Stimulated activated CD8-positive, alpha-beta memory T cell treated with anti-CD3 and anti-CD28 coated beads, Interleukin-4, amount 100 ng/mL, for 24 hours (primary cell): ENCODE data around the gene C1orf21.

Source experiments
- DNase-seq: peaks from one replicate; pipeline ENCODE4 v3.0.0-alpha.2; 2020; ENCODE audit warnings: low read depth

C1orf21 gene

GRCh38 chr1:184650177-184650866, 263.5 kb downstream of the C1orf21 start:
- no peak for DNase-seq

- no peak for DNase-seq
These were observed 268.4 kb downstream of the C1orf21 start for GRCh38 chr1:184655185-184655584.

GRCh38 chr1:184656221-184656620, 269.4 kb downstream of the C1orf21 start:
- no peak for DNase-seq

- DNase-seq: no peak
These were observed 271.2 kb downstream of the C1orf21 start for GRCh38 chr1:184658055-184658454.

- no peak for DNase-seq
These were observed 273.8 kb downstream of the C1orf21 start for GRCh38 chr1:184660462-184661191.

GRCh38 chr1:184661801-184662200, 275.0 kb downstream of the C1orf21 start:
- DNase-seq: no peak

GRCh38 chr1:184664042-184664660, 277.3 kb downstream of the C1orf21 start:
- peak; percentile 8 for DNase-seq

GRCh38 chr1:184664661-184665060, 277.8 kb downstream of the C1orf21 start:
- DNase-seq: no peak

- DNase-seq: no peak
These were observed 278.5 kb downstream of the C1orf21 start for GRCh38 chr1:184665360-184665759.

DNA sequence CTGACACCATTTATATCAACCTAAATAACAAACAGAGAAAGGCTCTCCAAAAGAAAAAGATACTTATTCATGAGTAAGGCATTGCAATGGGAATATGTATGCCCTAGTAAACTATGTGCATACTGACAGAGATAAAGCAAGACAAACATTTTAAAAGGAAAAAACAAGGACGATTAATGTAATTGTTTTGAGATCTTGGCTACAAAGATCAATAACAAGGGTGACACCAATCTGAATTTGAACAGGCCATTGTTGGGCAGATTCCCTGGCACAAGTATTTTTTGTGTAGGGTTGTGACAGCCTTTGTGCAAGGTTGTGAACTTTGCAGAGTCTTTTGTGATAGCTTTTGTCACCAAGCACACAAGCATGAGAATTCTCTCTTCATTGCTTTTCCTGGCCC, 282.6 kb downstream of the C1orf21 start:
- DNase-seq: no peak

DNA sequence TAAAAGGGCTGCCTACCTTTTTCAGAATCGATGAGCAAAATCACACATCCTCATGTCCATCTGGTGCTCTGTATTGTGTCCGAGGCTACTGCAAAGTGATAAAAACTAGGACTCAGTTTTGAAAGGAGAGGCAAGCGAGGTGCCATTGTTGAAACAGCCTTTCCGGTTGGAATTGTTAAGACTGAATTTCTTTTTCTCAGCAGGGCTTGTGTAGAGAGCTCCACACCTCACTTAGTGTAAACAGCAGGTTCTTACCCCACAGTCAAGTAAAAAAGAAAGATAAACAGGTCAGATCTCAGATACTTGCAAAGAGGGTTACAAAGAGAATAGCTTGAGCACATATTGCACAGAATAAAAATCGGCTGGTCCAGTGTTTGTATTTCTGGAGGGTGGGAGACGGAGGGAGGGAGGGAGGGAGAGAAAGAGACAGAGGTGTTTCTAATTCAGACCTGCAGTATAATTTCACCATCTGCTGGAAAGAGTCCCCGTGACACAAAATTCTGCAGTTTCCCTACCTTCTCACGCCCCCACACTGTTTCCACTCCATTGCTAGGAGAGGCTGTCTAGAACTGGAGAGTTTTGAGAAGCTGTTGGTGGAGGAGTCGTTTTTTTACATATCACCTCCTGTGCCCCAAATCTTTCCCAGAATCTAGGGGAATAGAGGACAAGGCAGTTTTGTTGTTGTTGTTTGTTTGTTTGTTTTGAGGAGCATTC, 285.3 kb downstream of the C1orf21 start:
- DNase-seq: no peak

- no peak for DNase-seq
These were observed 286.5 kb downstream of the C1orf21 start for GRCh38 chr1:184673305-184673704.

GRCh38 chr1:184677344-184677743, 290.5 kb downstream of the C1orf21 start:
- no peak for DNase-seq
